HepG2 (cell line): Measurements from ENCODE around the gene PAFAH1B2. TPM values are rescaled to one million over a fixed set of nuclear protein-coding genes. Genes with fewer than 3 reads are reported as not detected.

Experiments
- ATF4 ChIP-seq, 2 experiments: fragments of 450-650 bp in 1 of 2; sonication (generic) in 1 of 2; formaldehyde crosslinking; IDR thresholded peaks; 2 replicates each; pipeline versions ENCODE4 v1.5.0 to v1.8.0; 2020 to 2022; ENCODE audit warnings: mild to moderate bottlenecking in 1 of 2, missing genetic modification reagents in 1 of 2
- GABPA ChIP-seq, 2 experiments: IDR thresholded peaks; 2 replicates each; pipeline ENCODE4 v1.6.1; 2011 to 2016; ENCODE audit warnings: low read depth in 2 of 2, low read length in 1 of 2, missing biosample characterization in 1 of 2, missing genetic modification characterization in 1 of 2
- HNF4A ChIP-seq: sonication (generic); formaldehyde crosslinking; IDR thresholded peaks from 2 replicates; pipeline ENCODE4 v1.4.0; 2020; ENCODE audit warnings: missing genetic modification reagents
- HNRNPLL ChIP-seq: fragments of 200-400 bp; formaldehyde crosslinking; IDR thresholded peaks from 2 replicates; pipeline ENCODE4 v1.6.1; 2017; ENCODE audit warnings: mild to moderate bottlenecking, low read depth, low read length; ENCODE audit not compliant: poor library complexity, severe bottlenecking
- KDM5A ChIP-seq: fragments of 200-600 bp; sonication (generic); IDR thresholded peaks from 2 replicates; pipeline ENCODE4 v1.7.0; 2018; ENCODE audit warnings: antibody characterized with exemption, mild to moderate bottlenecking, low read length, borderline replicate concordance
- KMT2B ChIP-seq: IDR thresholded peaks from 2 replicates; pipeline ENCODE4 v1.6.1; 2016; ENCODE audit warnings: missing genetic modification reagents, missing compliant biosample characterization
- MLLT10 ChIP-seq: sonication (generic); formaldehyde crosslinking; IDR thresholded peaks from 2 replicates; pipeline ENCODE4 v1.4.0; 2020; ENCODE audit warnings: missing genetic modification reagents
- MNT ChIP-seq: fragments of 450-650 bp; IDR thresholded peaks from 2 replicates; pipeline ENCODE4 v1.6.1; 2016
- NAIF1 ChIP-seq: sonication (generic); formaldehyde crosslinking; IDR thresholded peaks from 2 replicates; pipeline ENCODE4 v1.5.0; 2020; ENCODE audit warnings: mild to moderate bottlenecking, missing genetic modification reagents, borderline replicate concordance
- THAP9 ChIP-seq: sonication (generic); formaldehyde crosslinking; IDR thresholded peaks from 2 replicates; pipeline ENCODE4; 2020; ENCODE audit warnings: missing genetic modification reagents, mild to moderate bottlenecking, borderline replicate concordance
- ZNF407 ChIP-seq: sonication (generic); formaldehyde crosslinking; IDR thresholded peaks from one replicate; pipeline ENCODE4 v1.5.1; 2020; ENCODE audit warnings: mild to moderate bottlenecking, missing genetic modification reagents; ENCODE audit errors: not compliant biosample characterization
- ZNF605 ChIP-seq: sonication (generic); formaldehyde crosslinking; IDR thresholded peaks from 2 replicates; pipeline ENCODE4 v1.8.0; 2022; ENCODE audit warnings: mild to moderate bottlenecking, missing genetic modification reagents
- ZNF737 ChIP-seq: sonication (generic); formaldehyde crosslinking; IDR thresholded peaks from 2 replicates; pipeline ENCODE4 v1.5.0; 2020; ENCODE audit warnings: missing genetic modification reagents, mild to moderate bottlenecking, borderline replicate concordance
- polyA plus RNA-seq, 8 experiments: library from polyadenylated mRNA; depleted of rRNA in 3 of 8; stranded (reverse) in 7 of 8; unstranded in 1 of 8; fragments of >200 nt; fragmentation: Illumina TruSeq in 4 of 8; extraction: Trizol in 4 of 8; gene quantifications; 2 replicates each; pipeline versions ENCODE4 v1.2.1 to v1.2.3, GENCODE V29; 2011 to 2016; ENCODE audit warnings: low read depth in 4 of 8, missing spikeins in 1 of 8, mixed read lengths in 1 of 8; ENCODE audit not compliant: insufficient read depth in 1 of 8
- total RNA-seq, 5 experiments: library from RNA; depleted of rRNA; stranded (reverse); fragments of >200 nt; fragmentation: Illumina TruSeq; extraction: Trizol; gene quantifications; 2 replicates each; pipeline ENCODE4 v1.2.3, GENCODE V29; 2016; ENCODE audit warnings: low read depth in 1 of 5

Gene PAFAH1B2
- total and polyA plus RNA-seq, 2 of the 13 experiments (the other 11 are each of a cell fraction or from before 2014, with no cell fraction given): 28.8 to 104 TPM

GRCh38 chr11:117179048-117179999, 35.2 kb downstream of the PAFAH1B2 start (continued):
- TF ChIP-seq THAP9 (peak; percentile 12; the same call in 1 of the 2 replicates), HNF4A (CRISPR knock-in tag) (peak; percentile 24; the same call in 1 of the 2 replicates), ZNF605 (CRISPR knock-in tag) (0 out of 2 replicates have a peak, but pooled peaks have one; percentile 46), MNT (no peak), HNRNPLL (peak; percentile 82), GABPA (IDR thresholded peaks at IDR 0.05; ENCODE audit: low read depth, low read length) (no peak), GABPA (CRISPR knock-in tag; IDR thresholded peaks at IDR 0.05; ENCODE audit: low read depth) (no peak), KMT2B (CRISPR knock-in tag) (peak; percentile 10; the same call in 1 of the 2 replicates), ATF4 (CRISPR knock-in tag; IDR thresholded peaks at IDR 0.05) (no peak), NAIF1 (CRISPR knock-in tag) (0 out of 2 replicates have a peak, but pooled peaks have one; percentile 9), MLLT10 (CRISPR knock-in tag) (no peak), KDM5A (no peak), ZNF407 (peak; percentile 68), ZNF737 (no peak)
